GM19043 (cell line): ENCODE data around the gene PRKACA.

ENCODE experiments used
- ATAC-seq: cut with Tn5 transposase; IDR thresholded peaks from one replicate; pipeline ENCODE4 v1.9.1; 2021; ENCODE audit warnings: low read depth; ENCODE audit not compliant: unreplicated experiment

The PRKACA gene

GRCh38 chr19:14118165-14119051 lies 846 bp upstream of the PRKACA start:
- ATAC-seq: peak; percentile 22

- peak; percentile 5 for ATAC-seq
These were observed 514 bp downstream of the PRKACA start for GRCh38 chr19:14116918-14117578.

GRCh38 chr19:14116525-14116917 lies 1.0 kb downstream of the PRKACA start:
- no peak for ATAC-seq

GRCh38 chr19:14115756-14116155 lies 1.8 kb downstream of the PRKACA start:
- ATAC-seq: no peak

GRCh38 chr19:14114854-14115253 lies 2.7 kb downstream of the PRKACA start:
- ATAC-seq: no peak

- ATAC-seq: no peak
These were observed 3.1 kb downstream of the PRKACA start for GRCh38 chr19:14114439-14114838.

- ATAC-seq: no peak
These were observed 3.7 kb downstream of the PRKACA start for GRCh38 chr19:14113762-14114414.

- no peak for ATAC-seq
These were observed 4.7 kb downstream of the PRKACA start for GRCh38 chr19:14112809-14113385.

- ATAC-seq: no peak
These were observed 5.3 kb downstream of the PRKACA start for GRCh38 chr19:14112051-14112808.

- no peak for ATAC-seq
These were observed 6.1 kb downstream of the PRKACA start for GRCh38 chr19:14111486-14111885.

- ATAC-seq: no peak
These were observed 6.9 kb downstream of the PRKACA start for GRCh38 chr19:14110650-14111049.

- ATAC-seq: no peak
These were observed 9.7 kb downstream of the PRKACA start for GRCh38 chr19:14107581-14108461.

- ATAC-seq: no peak
These were observed 10.7 kb downstream of the PRKACA start for GRCh38 chr19:14106840-14107239.

- ATAC-seq: no peak
These were observed 11.9 kb downstream of the PRKACA start for GRCh38 chr19:14105680-14106079.

- no peak for ATAC-seq
These were observed 14.3 kb downstream of the PRKACA start for GRCh38 chr19:14103310-14103709.

GRCh38 chr19:14102756-14103155 lies 14.8 kb downstream of the PRKACA start:
- ATAC-seq: no peak

- ATAC-seq: no peak
These were observed 15.4 kb downstream of the PRKACA start for GRCh38 chr19:14102102-14102696.

GRCh38 chr19:14101003-14101545 lies 16.5 kb downstream of the PRKACA start:
- no peak for ATAC-seq
